ENCODE measurements around the gene TGIF1. TPM values are rescaled to one million over a fixed set of nuclear protein-coding genes. Genes with fewer than 3 reads are reported as not detected.

TGIF1 gene
- total RNA-seq, 2 experiments from 2014 or later, result 54.6 to 55.4 TPM

- H3K27me3 Mint-ChIP-seq, result no peaks in the 10 kb centered on the region
- no peaks in the 10 kb centered on the region for H3K36me3 ChIP-seq (ENCODE audit: insufficient read depth, low read length)
- no peaks in the 10 kb centered on the region for H3K4me1 ChIP-seq (ENCODE audit: insufficient read depth, low read length)
- no peak overlapping the region for H3K4me3 ChIP-seq (ENCODE audit: low read length)
- TF ChIP-seq, protein P1, sequence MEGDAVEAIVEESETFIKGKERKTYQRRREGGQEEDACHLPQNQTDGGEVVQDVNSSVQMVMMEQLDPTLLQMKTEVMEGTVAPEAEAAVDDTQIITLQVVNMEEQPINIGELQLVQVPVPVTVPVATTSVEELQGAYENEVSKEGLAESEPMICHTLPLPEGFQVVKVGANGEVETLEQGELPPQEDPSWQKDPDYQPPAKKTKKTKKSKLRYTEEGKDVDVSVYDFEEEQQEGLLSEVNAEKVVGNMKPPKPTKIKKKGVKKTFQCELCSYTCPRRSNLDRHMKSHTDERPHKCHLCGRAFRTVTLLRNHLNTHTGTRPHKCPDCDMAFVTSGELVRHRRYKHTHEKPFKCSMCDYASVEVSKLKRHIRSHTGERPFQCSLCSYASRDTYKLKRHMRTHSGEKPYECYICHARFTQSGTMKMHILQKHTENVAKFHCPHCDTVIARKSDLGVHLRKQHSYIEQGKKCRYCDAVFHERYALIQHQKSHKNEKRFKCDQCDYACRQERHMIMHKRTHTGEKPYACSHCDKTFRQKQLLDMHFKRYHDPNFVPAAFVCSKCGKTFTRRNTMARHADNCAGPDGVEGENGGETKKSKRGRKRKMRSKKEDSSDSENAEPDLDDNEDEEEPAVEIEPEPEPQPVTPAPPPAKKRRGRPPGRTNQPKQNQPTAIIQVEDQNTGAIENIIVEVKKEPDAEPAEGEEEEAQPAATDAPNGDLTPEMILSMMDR (IDR thresholded peaks at IDR 0.05), result no peak
- intact Hi-C loops (cut with DNase I, micrococcal nuclease), result no loop called here
- no peaks in the 10 kb centered on the region for H3K9me3 Mint-ChIP-seq
- H3K36me3 Mint-ChIP-seq (ENCODE audit: low read depth), result no peaks in the 10 kb centered on the region
- no peak for ATAC-seq (ENCODE audit: poor library complexity)
- POLR2A ChIA-PET, result no interaction called here
- peaks cover 0 to 3% of the 10 kb centered on the region in 2 experiments for H3K9me3 ChIP-seq (ENCODE audit: control insufficient read depth in 1 of 2, insufficient read depth in 1 of 2, low read length in 2 of 2)
- H3K27me3 ChIP-seq (ENCODE audit: control insufficient read depth in 1 of 2, insufficient read depth in 2 of 2, low read length in 2 of 2), result no peaks in the 10 kb centered on the region
- H3K27ac Mint-ChIP-seq, result no peak overlapping the region
- DNase-seq, result no peak
- H3K27ac ChIP-seq (ENCODE audit: low read depth in 1 of 2, low read length in 2 of 2), result no peak overlapping the region
- CTCF ChIA-PET, result no interaction called here
- H3K4me3 Mint-ChIP-seq, result no peak overlapping the region
- H3K4me1 Mint-ChIP-seq (ENCODE audit: low read depth), result no peaks in the 10 kb centered on the region
These were observed 24.9 kb upstream of the TGIF1 start for GRCh38 chr18:3425030-3425429.

DNA sequence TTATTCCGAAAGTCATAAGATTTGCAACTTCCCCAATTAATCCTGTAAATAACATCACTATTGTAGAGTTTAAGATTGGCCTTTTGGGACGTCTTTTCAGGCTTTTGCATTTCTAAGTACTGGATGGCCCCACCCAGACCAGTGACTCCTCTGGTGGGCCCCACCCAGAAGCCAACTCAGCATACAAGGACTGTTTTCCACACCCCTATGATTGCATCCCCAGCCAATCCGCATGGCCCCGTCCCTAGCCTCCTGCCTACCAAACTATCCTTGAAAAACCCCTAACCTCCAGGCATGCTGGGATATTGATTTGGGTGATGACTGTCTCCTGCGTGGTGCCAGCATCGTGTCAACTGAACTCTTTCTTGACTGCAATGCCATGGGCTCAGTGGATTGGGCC is 24.5 kb upstream of the TGIF1 start:
- DNase-seq (no peak), ATAC-seq (ENCODE audit: poor library complexity) (no peak)
- Histone ChIP-seq H3K27me3 (ENCODE audit: control insufficient read depth in 1 of 2, insufficient read depth in 2 of 2, low read length in 2 of 2) (no peaks in the 10 kb centered on the region), H3K36me3 (ENCODE audit: insufficient read depth, low read length) (no peaks in the 10 kb centered on the region), H3K9me3 (ENCODE audit: control insufficient read depth in 1 of 2, insufficient read depth in 1 of 2, low read length in 2 of 2) (no peaks in the 10 kb centered on the region), H3K4me3 (ENCODE audit: low read length) (no peak overlapping the region), H3K27ac (ENCODE audit: low read depth in 1 of 2, low read length in 2 of 2) (no peak overlapping the region), H3K4me1 (ENCODE audit: insufficient read depth, low read length) (no peaks in the 10 kb centered on the region)
- no peaks in the 10 kb centered on the region for H3K36me3 Mint-ChIP-seq (ENCODE audit: low read depth)
- intact Hi-C loops (cut with DNase I, micrococcal nuclease), result no loop called here
- CTCF ChIA-PET, result no interaction called here
- H3K4me1 Mint-ChIP-seq (ENCODE audit: low read depth), result no peaks in the 10 kb centered on the region
- no peak overlapping the region for H3K4me3 Mint-ChIP-seq
- H3K27me3 Mint-ChIP-seq, result no peaks in the 10 kb centered on the region
- no peaks in the 10 kb centered on the region for H3K9me3 Mint-ChIP-seq
- TF ChIP-seq, protein P1 (IDR thresholded peaks at IDR 0.05), result no peak
- no peak overlapping the region for H3K27ac Mint-ChIP-seq
- POLR2A ChIA-PET, result no interaction called here

DNA sequence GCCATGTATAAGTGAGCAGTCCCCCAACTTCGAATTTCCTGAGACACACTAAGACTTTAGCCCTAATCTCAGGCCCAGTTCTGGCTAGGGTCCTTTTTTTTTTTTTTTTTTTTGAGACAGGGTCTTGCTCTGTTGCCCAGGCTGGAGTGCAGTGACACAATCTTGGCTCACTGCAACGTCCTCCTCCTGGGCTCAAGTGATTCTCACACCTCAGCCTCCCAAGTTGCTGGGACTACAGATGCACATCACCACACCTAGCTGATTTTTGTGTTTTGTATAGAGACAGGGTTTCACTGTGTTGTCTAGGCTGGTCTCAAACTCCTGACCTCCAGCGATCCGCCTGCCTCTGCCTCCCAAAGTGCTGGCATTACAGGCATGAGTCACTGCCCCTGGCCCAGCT is 23.9 kb upstream of the TGIF1 start:
- Mint-ChIP-seq H3K4me1 (ENCODE audit: low read depth) (no peaks in the 10 kb centered on the region), H3K4me3 (no peak overlapping the region), H3K36me3 (ENCODE audit: low read depth) (no peaks in the 10 kb centered on the region), H3K27me3 (no peaks in the 10 kb centered on the region), H3K9me3 (no peaks in the 10 kb centered on the region), H3K27ac (no peak overlapping the region)
- Histone ChIP-seq H3K4me3 (ENCODE audit: low read length) (no peak overlapping the region), H3K27ac (ENCODE audit: low read depth in 1 of 2, low read length in 2 of 2) (no peak overlapping the region), H3K36me3 (ENCODE audit: insufficient read depth, low read length) (no peaks in the 10 kb centered on the region), H3K9me3 (ENCODE audit: control insufficient read depth in 1 of 2, insufficient read depth in 1 of 2, low read length in 2 of 2) (no peaks in the 10 kb centered on the region), H3K27me3 (ENCODE audit: control insufficient read depth in 1 of 2, insufficient read depth in 2 of 2, low read length in 2 of 2) (no peaks in the 10 kb centered on the region), H3K4me1 (ENCODE audit: insufficient read depth, low read length) (no peaks in the 10 kb centered on the region)
- TF ChIP-seq, protein P1 (IDR thresholded peaks at IDR 0.05), result no peak
- intact Hi-C loops (cut with DNase I, micrococcal nuclease), result no loop called here
- CTCF ChIA-PET, result interaction anchor here (0.7 kb wide), 1 partner anchor 19 kb away, joined by 3 read pairs; no protein-coding TSS in a partner anchor
- POLR2A ChIA-PET, result no interaction called here
- DNase-seq (no peak), ATAC-seq (ENCODE audit: poor library complexity) (no peak)
